Activated CD8-positive, alpha-beta memory T cell treated with anti-CD3 and anti-CD28 coated beads, Interleukin-2, amount 50 U/mL, for 24 hours (primary cell): ENCODE measurements around the gene DEFB129.
"Not testable (repeated sequence)": the region's sequence is repeated elsewhere in the genome, so short reads cannot be mapped to it uniquely, and the experiment has no call there.

ENCODE experiments used
- DNase-seq: peaks from one replicate; pipeline ENCODE4 v3.0.0-alpha.2; 2020; ENCODE audit errors: extremely low read depth

The DEFB129 gene

DNA sequence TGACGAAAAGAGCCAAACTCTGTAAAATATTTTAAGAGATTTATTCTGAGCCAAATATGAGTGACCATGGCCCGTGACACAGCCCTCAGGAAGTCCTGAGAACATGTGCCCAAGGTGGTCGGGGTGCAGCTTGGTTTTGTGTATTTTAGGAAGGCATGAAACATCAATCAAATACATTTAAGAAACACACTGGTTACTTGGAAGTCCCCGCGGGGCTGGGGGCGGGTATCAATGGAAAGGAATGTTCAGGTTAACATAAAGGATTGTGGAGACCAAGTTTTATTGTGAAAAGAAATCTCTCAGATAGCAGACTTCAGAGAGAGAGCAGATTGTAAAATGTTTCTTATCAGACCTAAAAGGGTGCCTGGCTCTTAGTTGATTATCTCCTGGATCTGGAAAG is 26.4 kb downstream of the DEFB129 start:
- DNase-seq, result not testable (repeated sequence)

DNA sequence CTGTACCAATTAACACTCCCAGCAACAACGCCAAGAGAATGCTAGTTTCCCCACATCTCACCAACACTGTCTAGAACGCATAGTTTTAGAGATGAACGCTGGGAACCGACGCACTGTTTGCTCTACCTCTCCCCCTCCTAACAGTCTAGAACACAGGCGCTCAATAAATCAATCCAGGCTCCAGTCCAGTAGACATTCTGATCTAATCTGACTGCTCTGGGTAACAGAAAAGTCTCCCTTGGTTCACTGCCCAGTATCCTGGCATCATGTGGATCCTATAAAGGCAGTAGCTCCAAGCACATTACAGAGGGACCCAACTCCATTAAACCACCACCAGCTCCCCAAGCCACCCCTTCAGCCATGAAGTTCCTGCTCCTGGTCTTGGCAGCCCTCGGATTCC is 30.4 kb downstream of the DEFB129 start, which contains the start of gene DEFB132:
DEFB132 (plus strand) TSS at position 306 of the 400 bp plus-strand sequence; CDS start at position 361, 55 bp downstream.
- DNase-seq, result no peak

DNA sequence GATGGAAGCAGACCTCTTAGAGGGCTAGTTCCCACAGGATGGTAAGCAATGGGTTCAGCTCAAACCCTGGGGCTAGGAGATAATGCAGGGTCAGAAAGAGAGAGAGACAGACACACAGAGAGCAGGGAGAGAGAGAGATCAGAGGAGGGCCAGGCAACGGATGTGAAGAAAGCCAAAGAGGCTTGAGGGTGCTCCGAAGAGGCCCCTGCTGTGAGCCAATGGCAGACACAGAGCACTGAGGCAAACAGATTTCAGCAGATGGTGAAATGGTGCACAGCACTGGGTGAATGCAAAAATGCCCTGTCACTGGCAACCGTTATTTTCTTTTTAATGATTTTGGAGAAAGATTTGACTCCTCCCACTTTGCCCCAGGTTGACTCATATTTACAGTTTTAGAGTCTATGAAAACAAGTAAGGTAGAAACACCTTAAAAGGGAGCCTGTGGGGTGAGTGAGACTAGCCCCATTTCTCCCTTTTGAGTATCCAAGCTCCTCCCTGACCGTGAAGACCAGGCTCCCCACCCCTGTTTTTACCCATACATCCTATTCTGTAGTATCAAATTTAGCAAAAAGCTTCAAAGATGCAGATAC is 31.3 kb downstream of the DEFB129 start:
- DNase-seq, result no peak

DNA sequence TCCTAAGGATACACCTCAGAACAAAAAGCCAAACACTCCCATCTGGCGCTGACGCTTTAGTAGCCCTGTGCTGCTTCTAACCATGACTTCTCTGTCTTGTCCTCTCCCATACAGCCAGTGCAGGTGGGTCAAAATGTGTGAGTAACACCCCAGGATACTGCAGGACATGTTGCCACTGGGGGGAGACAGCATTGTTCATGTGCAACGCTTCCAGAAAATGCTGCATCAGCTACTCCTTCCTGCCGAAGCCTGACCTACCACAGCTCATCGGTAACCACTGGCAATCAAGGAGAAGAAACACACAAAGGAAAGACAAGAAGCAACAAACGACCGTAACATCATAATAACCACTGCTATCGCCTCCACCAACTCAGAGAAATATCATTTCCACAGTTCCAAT is 31.9 kb downstream of the DEFB129 start:
- no peak for DNase-seq

DNA sequence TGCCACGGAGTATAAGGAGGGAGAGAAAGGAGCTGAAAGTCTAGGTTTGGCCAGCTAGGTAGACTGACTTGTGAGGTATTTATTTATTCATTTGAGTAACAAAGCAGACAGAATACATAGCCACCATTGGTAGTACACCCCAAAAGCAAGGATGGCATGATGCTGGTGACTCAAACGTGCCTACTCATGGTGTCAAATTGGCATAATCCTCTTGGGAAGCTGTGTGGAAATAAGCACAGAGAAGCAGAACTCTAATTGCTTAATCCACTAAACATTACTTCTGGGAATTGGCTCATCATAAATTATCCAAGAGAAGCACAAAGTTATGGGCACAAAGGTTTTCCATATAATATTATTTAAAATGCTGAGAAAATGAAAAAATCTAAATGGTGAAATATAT is 32.9 kb downstream of the DEFB129 start:
- no peak for DNase-seq

DNA sequence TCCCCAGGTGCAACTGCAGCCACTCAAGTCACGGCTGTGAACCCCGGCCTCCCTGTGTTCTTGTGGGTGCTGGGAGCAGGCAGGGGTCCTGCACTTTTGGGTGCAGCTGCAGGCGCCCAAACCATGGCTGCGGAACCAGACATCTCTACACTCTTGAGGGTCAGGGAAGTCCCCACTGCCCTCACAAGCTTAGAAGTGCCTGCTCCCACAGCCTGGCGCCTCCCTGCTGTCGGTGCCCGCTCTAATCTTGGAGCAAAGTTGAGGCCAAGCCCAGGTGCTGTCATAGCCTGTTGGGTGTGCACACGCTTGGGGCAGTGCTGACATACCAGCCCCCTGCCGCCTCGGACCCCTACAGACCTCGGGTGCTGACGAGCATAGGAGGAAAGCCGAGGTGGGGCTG is 36.6 kb downstream of the DEFB129 start:
- no peak for DNase-seq

DNA sequence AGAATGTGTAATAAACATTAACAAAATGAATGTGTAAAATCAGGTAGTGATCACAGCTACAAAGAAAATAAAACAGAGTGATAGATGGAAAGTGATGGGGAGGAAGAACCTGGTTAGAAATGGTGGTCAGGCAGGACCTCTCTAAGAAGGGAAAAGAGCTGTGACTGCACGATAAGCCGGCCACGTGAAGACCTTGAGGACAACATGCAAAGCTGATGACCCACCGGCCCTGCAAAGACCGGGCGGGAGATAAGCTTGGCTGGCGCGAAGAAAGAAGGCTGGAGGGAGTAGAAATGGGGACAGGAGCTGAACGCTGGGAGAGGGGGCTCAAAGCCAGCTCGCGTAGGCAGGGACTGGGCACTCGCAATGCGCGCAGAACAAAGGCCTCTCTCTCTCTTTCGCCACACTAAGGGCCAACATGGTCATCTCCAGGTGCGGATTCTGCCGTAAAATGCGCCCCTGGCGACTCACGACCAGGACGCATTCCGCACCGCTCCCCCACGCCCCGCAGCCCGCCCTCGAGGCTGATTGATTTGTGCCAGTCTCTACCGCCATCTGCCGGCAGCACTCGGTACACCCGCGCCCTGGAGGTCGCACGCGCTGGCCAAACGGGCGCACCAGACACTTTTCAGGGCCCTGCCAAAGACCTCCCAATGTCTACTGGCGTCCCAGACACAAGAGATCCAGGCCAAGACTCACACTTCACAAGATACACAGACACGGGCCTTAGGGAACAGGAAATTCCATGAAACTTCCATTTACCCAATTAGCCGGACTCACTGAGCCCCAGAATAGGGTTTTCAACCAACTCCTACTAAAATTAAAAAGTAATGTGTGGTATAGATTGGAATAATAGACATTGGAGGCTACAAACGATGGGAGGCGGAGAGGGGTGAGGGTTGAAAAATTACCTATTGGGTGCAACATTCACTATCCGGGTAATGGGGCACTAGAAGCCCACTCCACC is 39.8 kb downstream of the DEFB129 start:
- DNase-seq, result peak; percentile 81

DNA sequence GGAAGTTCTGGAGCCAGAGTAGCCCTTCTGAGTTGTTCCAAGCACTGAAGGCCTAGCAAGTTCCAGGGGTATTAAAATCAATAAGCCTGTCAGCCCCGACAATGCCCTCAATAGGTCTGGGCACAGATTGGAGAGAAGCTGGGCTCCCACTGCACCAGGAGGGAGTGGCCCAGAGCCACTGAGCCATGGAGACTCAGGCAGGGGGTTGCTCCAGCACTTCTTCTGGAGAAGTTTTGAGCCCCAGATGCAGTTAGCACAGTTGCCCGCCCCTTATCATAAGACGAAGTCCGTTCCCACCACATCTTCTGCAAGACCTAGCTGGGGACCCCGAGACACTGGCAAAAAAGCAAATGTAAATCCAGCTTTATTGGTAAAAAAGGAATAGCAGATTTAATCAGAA is 43.5 kb downstream of the DEFB129 start:
- no peak for DNase-seq

DNA sequence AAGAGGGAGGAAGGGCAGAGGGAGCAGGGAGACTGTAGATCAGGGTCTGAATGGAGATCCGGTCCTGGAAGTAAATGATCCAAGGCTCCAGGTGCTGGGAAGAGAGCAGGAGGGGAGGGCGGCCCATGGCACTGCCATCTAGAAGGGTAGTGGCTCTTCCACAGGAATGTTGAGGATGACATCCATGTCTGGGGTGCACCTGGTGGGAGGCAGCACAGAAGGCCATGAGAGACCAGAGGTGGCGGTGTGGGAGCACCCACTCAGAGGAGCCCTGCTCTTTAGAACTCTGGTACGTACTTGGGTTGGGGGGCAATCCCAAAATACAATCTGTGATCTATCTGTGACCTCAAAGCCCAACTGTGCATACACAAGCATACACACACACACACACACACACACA is 44.0 kb downstream of the DEFB129 start:
- no peak for DNase-seq

DNA sequence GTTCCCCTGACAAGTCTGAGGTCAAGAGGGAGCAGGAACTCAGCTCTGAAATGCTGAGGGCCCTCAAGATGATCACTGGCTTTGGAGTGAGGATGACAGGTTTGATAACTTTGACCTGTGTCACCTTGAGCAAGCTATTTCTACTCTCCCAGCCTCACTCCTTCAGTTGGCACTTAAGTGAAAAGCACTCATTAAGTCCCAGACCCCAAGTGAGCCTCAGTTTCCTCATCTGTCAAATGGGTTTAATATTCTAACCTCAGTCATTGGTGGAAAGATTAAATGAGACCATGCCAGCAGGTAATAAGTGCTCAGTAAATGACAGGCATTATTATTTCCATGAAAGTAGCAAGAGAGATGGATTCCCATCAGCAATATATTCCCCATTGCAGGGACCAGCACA is 44.5 kb downstream of the DEFB129 start:
- no peak for DNase-seq

DNA sequence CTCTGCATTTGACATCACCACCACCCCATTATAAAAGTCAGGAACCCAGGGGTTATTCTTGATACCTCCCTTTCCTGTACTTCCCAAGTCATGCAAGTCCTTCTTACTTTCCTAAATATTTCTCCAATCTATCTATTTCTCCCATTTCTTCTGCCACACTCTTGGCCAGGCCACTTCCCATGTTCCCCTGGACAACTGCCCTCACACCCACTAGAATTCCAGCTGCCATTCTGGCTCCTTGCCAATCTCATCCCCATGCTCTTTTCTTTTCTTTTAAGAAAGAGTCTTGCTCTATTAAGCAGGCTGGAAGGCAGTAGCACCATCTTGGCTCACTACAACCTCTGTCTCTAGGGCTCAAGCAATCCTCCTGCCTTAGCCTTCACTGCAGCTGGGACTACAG is 45.7 kb downstream of the DEFB129 start:
- DNase-seq, result no peak

DNA sequence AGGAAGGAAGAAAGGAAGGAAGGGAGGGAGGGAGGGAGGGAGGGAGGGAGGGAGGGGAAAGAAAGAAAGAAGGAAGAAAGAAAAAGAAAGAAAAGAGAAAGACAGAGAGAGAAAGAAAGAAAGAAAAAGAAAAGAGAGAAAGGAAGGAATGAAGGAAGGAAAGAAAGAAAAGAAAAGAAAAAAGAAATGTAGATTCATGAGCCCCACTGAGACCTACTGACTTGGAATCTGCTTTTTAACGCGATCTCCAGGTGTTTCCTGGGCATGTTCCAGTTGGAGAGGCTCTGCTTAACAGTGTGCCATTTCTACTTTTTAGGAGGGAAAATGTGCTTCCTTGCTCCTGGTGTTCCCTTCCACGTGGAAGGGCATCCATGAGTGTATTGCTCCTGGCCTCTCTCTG is 46.8 kb downstream of the DEFB129 start:
- DNase-seq, result no peak

DNA sequence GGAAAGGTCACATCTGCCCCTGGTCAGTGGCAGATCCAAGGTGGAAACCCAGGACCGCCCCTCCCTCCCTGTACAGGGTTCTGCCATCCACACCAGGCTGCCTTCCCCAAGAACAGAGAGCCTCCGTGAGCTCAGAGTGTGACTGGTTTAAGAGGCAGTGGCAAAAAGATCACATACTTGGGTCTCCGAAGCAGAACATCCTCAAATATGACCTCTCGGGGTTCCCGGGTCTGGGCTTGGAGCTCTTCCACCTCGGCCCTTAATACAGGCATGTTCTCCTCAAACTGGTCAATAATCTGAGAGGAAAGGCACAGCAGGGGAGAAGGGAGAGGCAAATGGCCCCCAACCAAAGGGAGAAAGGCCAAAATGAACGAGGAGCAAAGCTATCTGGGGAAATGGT is 48.7 kb downstream of the DEFB129 start:
- DNase-seq, result no peak

DNA sequence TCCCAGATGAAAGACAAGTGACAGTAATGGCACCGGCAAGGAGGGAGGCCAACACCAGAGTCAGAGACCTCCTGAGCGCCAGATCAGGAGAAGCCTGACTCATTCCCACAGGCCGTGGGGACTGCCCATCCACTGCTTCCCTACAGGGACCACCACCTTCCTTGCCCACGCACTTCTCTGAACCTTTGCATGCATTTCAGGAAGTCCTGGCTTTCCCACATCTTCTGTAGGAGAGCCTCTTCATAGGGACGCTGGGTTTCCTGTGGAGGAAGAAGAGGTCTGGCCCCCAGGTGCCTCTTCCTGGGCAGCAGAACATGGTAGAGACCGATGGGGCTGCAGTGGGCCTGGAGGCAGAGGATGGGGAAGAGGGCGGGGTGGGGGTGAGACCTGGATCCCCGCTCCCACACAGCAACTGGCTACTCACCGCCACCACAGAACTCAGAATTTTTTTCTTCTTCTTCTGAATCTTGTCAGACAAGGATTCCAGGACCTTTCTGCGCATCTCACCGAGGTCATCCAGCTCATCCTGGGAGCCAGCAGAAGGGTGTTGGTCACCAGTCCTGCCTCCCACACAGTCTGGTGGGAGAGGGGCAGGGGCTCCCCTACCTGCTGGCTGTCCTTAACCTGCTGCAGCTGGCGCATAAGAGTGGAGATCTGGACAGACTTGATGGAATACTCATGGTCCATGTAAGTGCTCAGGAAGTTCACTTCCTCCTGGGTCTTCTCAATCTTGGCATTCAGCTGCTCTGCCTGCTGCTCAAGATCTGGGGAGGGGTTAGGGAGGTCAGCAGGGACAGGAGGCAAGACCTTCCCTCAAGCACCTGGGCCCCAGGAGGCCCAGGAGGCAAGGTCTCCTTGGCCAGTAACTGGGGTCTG is 49.8 kb downstream of the DEFB129 start:
- no peak for DNase-seq

DNA sequence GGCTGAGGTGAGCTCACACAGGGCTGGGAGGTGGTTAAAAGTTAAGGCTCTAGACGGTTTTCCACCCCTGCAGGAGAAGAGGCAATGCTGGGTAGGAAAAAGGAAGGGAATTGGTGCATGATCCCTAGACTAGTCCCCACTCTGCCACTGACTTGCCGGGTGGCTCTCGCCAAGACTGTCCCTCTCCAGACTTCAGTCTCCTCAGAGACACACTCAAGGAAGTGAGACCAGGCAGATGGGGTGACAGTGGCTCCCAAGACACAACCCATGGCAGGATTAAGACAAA is 50.4 kb downstream of the DEFB129 start:
- no peak for DNase-seq

DNA sequence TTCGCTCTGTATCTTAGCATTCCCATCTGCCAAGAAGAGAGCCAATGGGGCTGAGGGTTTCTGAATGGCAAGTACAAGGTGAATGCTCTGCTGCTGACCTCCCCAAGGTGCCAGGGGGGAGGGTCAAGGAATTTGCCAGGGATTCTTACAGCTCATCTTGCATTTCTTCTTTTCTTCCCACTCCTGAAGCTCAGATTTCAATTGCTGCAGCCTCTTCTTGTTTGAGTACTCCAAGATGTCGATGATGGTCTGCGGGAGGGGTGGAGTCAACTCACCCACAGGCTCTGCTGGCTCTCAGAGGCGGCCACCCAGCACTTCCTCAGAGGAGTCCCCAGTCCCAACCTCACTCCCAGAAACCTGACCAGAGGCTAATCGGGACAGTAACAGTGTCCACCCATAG is 51.1 kb downstream of the DEFB129 start:
- no peak for DNase-seq

DNA sequence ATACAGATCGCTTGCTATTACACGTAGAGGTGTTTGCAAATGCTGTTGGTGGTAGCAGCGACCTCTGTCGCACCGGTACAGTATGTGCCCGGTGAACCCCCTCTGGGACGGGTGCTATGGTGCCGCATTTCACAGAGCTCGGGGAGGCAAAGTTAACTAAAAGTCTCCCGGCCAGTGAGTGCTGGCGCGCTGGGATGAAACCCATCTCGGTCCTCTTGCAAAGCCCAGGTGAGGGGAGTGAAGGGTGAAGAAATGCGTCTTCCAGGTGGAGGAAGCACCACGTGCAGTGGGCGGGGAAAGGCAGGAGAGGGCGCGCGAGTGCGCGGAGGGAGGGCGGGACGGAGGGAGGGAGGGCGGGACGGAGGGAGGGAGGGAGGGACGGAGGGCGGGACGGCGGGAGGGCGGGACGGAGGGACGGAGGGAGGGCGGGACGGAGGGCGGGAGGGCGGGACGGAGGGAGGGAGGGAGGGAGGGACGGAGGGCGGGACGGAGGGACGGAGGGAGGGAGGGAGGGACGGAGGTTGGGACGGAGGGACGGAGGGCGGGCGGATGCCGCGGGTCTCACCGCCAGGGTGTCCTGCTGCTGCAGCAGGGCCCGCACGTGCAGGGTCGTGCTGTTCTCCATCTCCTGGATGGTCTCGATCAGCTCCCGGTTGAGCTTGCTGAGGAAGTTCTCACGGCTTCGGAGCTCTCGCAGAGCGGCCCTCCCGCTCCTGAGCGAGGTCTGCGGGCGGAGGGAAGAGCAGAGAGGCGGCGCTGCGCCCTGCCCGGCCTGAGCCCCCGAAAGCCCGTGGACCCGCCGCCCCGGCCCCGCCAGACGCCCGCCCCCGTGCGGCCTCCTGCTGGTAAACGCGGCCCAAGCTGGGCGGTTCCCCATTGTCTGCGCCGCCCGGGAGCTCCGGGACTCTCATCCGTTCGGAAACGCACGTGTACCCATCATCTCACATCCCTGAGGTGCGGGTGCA is 51.8 kb downstream of the DEFB129 start:
- DNase-seq, result no peak
